ENCODE measurements around the gene MACROD2.

MACROD2 gene

DNA sequence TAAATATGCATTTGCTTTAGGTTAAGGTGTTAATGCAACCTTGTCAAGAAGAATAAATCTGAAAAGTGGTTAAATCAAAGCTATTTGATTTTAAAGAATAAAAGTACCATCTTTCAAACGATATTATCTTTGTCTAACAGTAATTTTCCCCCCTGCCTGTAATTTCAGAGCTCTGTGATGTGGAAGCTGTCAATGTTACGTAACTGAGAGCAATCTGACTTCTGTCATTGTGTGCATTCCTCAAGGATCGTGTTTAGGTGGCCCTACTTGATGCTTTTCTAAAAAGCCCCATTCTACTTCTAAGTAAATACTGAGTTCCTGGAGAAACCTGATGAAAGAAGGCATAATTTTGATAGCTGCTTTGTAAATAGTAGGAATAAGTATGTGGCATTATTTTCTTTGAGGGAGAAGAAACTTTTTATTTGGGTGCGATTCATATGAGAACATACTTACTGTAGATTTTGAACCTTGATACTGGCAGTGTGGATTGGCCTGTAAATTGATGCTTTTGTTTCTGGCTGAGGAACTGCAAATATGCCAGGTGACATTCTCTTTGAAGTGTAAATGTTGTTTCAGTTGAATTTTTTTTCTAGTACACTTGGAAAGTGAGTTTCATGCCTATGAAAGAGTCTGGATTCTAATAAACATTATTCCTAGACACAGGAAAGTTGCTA, 871.7 kb downstream of the MACROD2 start:
- Histone ChIP-seq H3K27ac (ENCODE audit: low read length) (no peak overlapping the region), H3K27me3 (ENCODE audit: control insufficient read depth in 1 of 2, insufficient read depth in 2 of 2, low read length in 2 of 2) (no peaks in the 10 kb centered on the region), H3K4me1 (ENCODE audit: control insufficient read depth, insufficient read depth, low read length) (no peaks in the 10 kb centered on the region), H3K9ac (ENCODE audit: low read length in 2 of 2) (no peak overlapping the region), H3K9me3 (ENCODE audit: control insufficient read depth in 2 of 2, low read length in 2 of 2) (no peaks in the 10 kb centered on the region), H3K4me3 (ENCODE audit: low read length in 2 of 2) (no peak overlapping the region), H3K36me3 (ENCODE audit: control insufficient read depth in 2 of 2, insufficient read depth in 2 of 2, low read length in 2 of 2) (no peaks in the 10 kb centered on the region)

DNA sequence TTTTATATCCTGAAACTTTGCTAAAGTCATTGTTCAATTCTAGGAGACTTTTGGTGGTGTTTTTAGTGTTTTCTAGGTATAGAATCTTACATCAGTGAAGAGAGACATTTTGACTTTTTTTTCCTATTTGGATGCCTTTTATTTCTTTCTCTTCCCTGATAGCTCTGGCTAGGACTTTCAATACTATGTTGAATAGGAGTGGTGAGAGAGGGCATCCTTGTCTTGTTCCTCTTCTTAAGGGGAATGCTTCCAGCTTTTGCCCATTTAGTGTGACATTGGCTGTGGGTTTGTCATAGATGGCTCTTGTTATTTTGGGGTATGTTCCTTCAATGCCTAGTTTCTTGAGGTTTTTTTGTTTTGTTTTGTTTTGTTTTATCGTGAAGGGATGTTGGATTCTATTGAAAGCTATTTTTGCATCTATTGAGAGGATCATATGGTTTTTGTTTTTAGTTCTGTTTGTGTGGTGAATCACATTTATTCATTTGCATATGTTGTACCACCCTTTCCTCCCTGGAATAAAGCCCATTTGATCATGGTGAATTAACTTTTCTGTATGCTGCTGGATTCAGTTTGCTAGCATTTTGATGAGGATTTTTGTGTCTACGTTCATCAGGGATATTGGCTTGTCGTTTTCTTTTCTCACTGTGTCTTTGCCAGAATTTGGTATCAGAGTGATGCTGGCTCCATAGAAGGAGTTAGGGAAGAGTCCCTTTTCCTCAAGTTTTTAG, 882.1 kb downstream of the MACROD2 start:
- Histone ChIP-seq H3K27me3 (ENCODE audit: control insufficient read depth in 1 of 2, insufficient read depth in 2 of 2, low read length in 2 of 2) (no peaks in the 10 kb centered on the region), H3K27ac (ENCODE audit: low read length) (no peak overlapping the region), H3K4me1 (ENCODE audit: control insufficient read depth, insufficient read depth, low read length) (no peaks in the 10 kb centered on the region), H3K9ac (ENCODE audit: low read length in 2 of 2) (no peak overlapping the region), H3K36me3 (ENCODE audit: control insufficient read depth in 2 of 2, insufficient read depth in 2 of 2, low read length in 2 of 2) (no peaks in the 10 kb centered on the region), H3K4me3 (ENCODE audit: low read length in 2 of 2) (no peak overlapping the region), H3K9me3 (ENCODE audit: control insufficient read depth in 2 of 2, low read length in 2 of 2) (no peaks in the 10 kb centered on the region)

DNA sequence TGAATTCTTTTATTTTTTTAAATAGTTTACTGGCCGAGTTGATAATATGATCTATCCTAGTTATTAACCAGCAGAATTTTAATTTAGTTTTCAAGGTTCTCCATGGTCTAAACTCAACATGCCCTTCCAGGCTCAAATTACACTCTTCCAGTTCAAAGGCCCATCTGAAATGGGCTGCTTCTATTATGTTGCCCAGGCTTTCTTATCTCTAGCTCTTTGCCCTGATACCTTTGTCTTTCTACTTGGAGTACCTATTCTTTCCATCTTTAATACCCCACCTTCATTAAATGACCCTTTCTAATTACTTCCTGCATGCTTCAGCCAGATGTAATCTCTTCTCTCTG, 883.3 kb downstream of the MACROD2 start:
- Histone ChIP-seq H3K27ac (ENCODE audit: low read length) (no peak overlapping the region), H3K4me1 (ENCODE audit: control insufficient read depth, insufficient read depth, low read length) (no peaks in the 10 kb centered on the region)

GRCh38 chr20:14879020-14879697, 883.8 kb downstream of the MACROD2 start:
- Histone ChIP-seq H3K27ac (ENCODE audit: low read length) (no peak overlapping the region), H3K4me1 (ENCODE audit: control insufficient read depth, insufficient read depth, low read length) (no peaks in the 10 kb centered on the region), H3K9ac (ENCODE audit: low read length in 2 of 2) (no peak overlapping the region), H3K27me3 (ENCODE audit: control insufficient read depth in 1 of 2, insufficient read depth in 2 of 2, low read length in 2 of 2) (no peaks in the 10 kb centered on the region), H3K4me3 (ENCODE audit: low read length in 2 of 2) (no peak overlapping the region), H3K9me3 (ENCODE audit: control insufficient read depth in 2 of 2, low read length in 2 of 2) (no peaks in the 10 kb centered on the region), H3K36me3 (ENCODE audit: control insufficient read depth in 2 of 2, insufficient read depth in 2 of 2, low read length in 2 of 2) (no peaks in the 10 kb centered on the region)

More for the DNA sequence above, 883.3 kb downstream of the MACROD2 start:
- H3K27me3 ChIP-seq (ENCODE audit: control insufficient read depth in 1 of 2, insufficient read depth in 2 of 2, low read length in 2 of 2) = no peaks in the 10 kb centered on the region
- no peak overlapping the region for H3K4me3 ChIP-seq (ENCODE audit: low read length in 2 of 2)
- no peak overlapping the region for H3K9ac ChIP-seq (ENCODE audit: low read length in 2 of 2)
- H3K9me3 ChIP-seq (ENCODE audit: control insufficient read depth in 2 of 2, low read length in 2 of 2) = no peaks in the 10 kb centered on the region
- H3K36me3 ChIP-seq (ENCODE audit: control insufficient read depth in 2 of 2, insufficient read depth in 2 of 2, low read length in 2 of 2) = no peaks in the 10 kb centered on the region

DNA sequence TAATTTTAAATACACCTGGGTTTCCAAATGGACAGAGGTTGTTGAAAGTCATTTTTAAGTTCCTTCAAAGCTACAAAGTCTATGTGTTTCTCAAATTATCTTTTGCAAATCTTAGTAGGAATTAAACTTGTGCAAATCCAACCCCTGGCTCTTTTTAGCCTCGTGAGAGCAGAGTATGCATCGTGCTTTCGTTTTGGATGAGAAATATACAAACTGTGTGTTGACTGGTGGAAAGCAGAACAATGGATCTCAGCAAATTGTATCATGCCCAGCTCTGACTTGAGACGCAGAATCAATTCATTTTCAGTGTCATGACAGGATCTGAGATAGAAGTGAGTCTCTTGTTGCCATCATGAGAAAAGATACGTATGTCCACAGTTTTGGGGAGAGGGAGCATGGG, 884.5 kb downstream of the MACROD2 start:
- no peak overlapping the region for H3K27ac ChIP-seq (ENCODE audit: low read length)
- no peaks in the 10 kb centered on the region for H3K4me1 ChIP-seq (ENCODE audit: control insufficient read depth, insufficient read depth, low read length)
- no peaks in the 10 kb centered on the region for H3K27me3 ChIP-seq (ENCODE audit: control insufficient read depth in 1 of 2, insufficient read depth in 2 of 2, low read length in 2 of 2)
- H3K9ac ChIP-seq (ENCODE audit: low read length in 2 of 2) = no peak overlapping the region
- H3K9me3 ChIP-seq (ENCODE audit: control insufficient read depth in 2 of 2, low read length in 2 of 2) = no peaks in the 10 kb centered on the region
- H3K36me3 ChIP-seq (ENCODE audit: control insufficient read depth in 2 of 2, insufficient read depth in 2 of 2, low read length in 2 of 2) = no peaks in the 10 kb centered on the region
- H3K4me3 ChIP-seq (ENCODE audit: low read length in 2 of 2) = no peak overlapping the region

DNA sequence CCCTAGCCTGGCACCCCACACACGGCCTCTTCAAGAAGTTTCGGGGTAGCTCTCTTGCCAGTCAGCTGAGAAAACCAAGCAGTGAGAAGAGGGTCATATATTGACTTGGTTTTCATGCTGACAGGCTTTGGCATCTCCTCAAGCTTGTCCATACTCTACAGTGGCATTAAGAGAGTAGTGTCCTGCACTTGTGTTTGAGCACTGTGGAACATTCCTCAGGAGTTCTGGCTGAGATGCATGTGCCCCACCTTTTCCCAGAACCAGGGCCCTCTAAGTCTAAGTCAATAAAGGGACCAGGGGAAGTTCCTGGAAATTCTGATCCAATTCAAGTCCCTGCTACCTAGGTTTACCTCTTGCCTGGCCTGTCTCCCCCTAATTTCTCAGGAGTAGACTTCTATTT, 886.2 kb downstream of the MACROD2 start:
- Histone ChIP-seq H3K36me3 (ENCODE audit: control insufficient read depth in 2 of 2, insufficient read depth in 2 of 2, low read length in 2 of 2) (no peaks in the 10 kb centered on the region), H3K4me3 (ENCODE audit: low read length in 2 of 2) (no peak overlapping the region), H3K9ac (ENCODE audit: low read length in 2 of 2) (no peak overlapping the region), H3K27me3 (ENCODE audit: control insufficient read depth in 1 of 2, insufficient read depth in 2 of 2, low read length in 2 of 2) (no peaks in the 10 kb centered on the region), H3K27ac (ENCODE audit: low read length) (no peak overlapping the region), H3K4me1 (ENCODE audit: control insufficient read depth, insufficient read depth, low read length) (no peaks in the 10 kb centered on the region), H3K9me3 (ENCODE audit: control insufficient read depth in 2 of 2, low read length in 2 of 2) (no peaks in the 10 kb centered on the region)

GRCh38 chr20:14882157-14882556, 886.8 kb downstream of the MACROD2 start:
- no peaks in the 10 kb centered on the region for H3K27me3 ChIP-seq (ENCODE audit: control insufficient read depth in 1 of 2, insufficient read depth in 2 of 2, low read length in 2 of 2)
- no peaks in the 10 kb centered on the region for H3K9me3 ChIP-seq (ENCODE audit: control insufficient read depth in 2 of 2, low read length in 2 of 2)
- H3K4me3 ChIP-seq (ENCODE audit: low read length in 2 of 2) = no peak overlapping the region
- H3K36me3 ChIP-seq (ENCODE audit: control insufficient read depth in 2 of 2, insufficient read depth in 2 of 2, low read length in 2 of 2) = no peaks in the 10 kb centered on the region
- H3K9ac ChIP-seq (ENCODE audit: low read length in 2 of 2) = no peak overlapping the region
- no peaks in the 10 kb centered on the region for H3K4me1 ChIP-seq (ENCODE audit: control insufficient read depth, insufficient read depth, low read length)
- H3K27ac ChIP-seq (ENCODE audit: low read length) = no peak overlapping the region

DNA sequence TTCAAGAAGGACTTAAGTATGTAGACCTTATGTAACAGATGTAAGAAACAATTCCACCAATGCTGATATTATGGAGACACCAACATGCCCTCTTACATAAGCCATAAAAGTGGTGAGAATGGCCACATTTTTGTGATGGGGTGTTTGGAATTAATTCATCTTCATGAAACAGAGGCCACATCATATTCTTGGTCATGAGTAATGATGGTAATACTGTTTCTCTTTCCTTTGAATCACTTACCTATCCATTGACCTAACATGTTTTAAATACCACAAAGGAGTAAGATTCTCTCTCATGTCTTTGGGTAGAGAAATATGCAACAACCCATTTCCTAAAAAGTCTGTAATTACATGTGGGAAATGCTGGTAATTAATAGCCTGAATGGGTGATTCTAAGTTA, 887.5 kb downstream of the MACROD2 start:
- no peak overlapping the region for H3K9ac ChIP-seq (ENCODE audit: low read length in 2 of 2)
- no peaks in the 10 kb centered on the region for H3K9me3 ChIP-seq (ENCODE audit: control insufficient read depth in 2 of 2, low read length in 2 of 2)
- no peaks in the 10 kb centered on the region for H3K27me3 ChIP-seq (ENCODE audit: control insufficient read depth in 1 of 2, insufficient read depth in 2 of 2, low read length in 2 of 2)
- H3K36me3 ChIP-seq (ENCODE audit: control insufficient read depth in 2 of 2, insufficient read depth in 2 of 2, low read length in 2 of 2) = no peaks in the 10 kb centered on the region
- no peaks in the 10 kb centered on the region for H3K4me1 ChIP-seq (ENCODE audit: control insufficient read depth, insufficient read depth, low read length)
- no peak overlapping the region for H3K27ac ChIP-seq (ENCODE audit: low read length)
- H3K4me3 ChIP-seq (ENCODE audit: low read length in 2 of 2) = no peak overlapping the region

GRCh38 chr20:14883324-14883723, 888.0 kb downstream of the MACROD2 start:
- Histone ChIP-seq H3K27me3 (ENCODE audit: control insufficient read depth in 1 of 2, insufficient read depth in 2 of 2, low read length in 2 of 2) (no peaks in the 10 kb centered on the region), H3K9ac (ENCODE audit: low read length in 2 of 2) (no peak overlapping the region), H3K9me3 (ENCODE audit: control insufficient read depth in 2 of 2, low read length in 2 of 2) (no peaks in the 10 kb centered on the region), H3K4me3 (ENCODE audit: low read length in 2 of 2) (no peak overlapping the region), H3K27ac (ENCODE audit: low read length) (no peak overlapping the region), H3K4me1 (ENCODE audit: control insufficient read depth, insufficient read depth, low read length) (peaks cover 3% of the 10 kb centered on the region), H3K36me3 (ENCODE audit: control insufficient read depth in 2 of 2, insufficient read depth in 2 of 2, low read length in 2 of 2) (no peaks in the 10 kb centered on the region)

DNA sequence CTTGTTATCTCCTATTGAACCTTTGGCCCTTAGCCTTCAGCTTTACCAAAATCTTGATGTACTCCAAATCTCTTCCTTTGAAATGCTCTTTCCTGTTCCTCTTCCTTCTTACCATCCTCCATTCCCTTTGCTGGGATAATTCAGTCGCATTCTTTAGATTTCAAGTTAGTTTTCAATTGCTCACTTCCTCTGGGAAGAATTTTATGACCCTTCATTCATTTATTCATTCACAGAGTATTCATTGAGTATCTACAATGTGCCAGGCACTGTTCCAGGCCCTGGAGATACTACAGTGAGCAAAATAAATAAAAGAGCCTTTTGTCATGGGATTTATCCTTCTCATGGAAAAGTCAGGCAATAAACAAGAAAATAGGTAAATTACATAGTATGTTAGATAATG, 890.3 kb downstream of the MACROD2 start:
- H3K36me3 ChIP-seq (ENCODE audit: control insufficient read depth in 2 of 2, insufficient read depth in 2 of 2, low read length in 2 of 2) = no peaks in the 10 kb centered on the region
- H3K4me1 ChIP-seq (ENCODE audit: control insufficient read depth, insufficient read depth, low read length) = peaks cover 3% of the 10 kb centered on the region
- H3K27me3 ChIP-seq (ENCODE audit: control insufficient read depth in 1 of 2, insufficient read depth in 2 of 2, low read length in 2 of 2) = no peaks in the 10 kb centered on the region
- H3K27ac ChIP-seq (ENCODE audit: low read length) = no peak overlapping the region
- H3K9ac ChIP-seq (ENCODE audit: low read length in 2 of 2) = no peak overlapping the region
- H3K9me3 ChIP-seq (ENCODE audit: control insufficient read depth in 2 of 2, low read length in 2 of 2) = no peaks in the 10 kb centered on the region
- no peak overlapping the region for H3K4me3 ChIP-seq (ENCODE audit: low read length in 2 of 2)

GRCh38 chr20:14888134-14888533, 892.8 kb downstream of the MACROD2 start:
- Histone ChIP-seq H3K4me3 (ENCODE audit: low read length in 2 of 2) (no peak overlapping the region), H3K9ac (ENCODE audit: low read length in 2 of 2) (no peak overlapping the region), H3K27me3 (ENCODE audit: control insufficient read depth in 1 of 2, insufficient read depth in 2 of 2, low read length in 2 of 2) (no peaks in the 10 kb centered on the region), H3K4me1 (ENCODE audit: control insufficient read depth, insufficient read depth, low read length) (peaks cover 3% of the 10 kb centered on the region), H3K36me3 (ENCODE audit: control insufficient read depth in 2 of 2, insufficient read depth in 2 of 2, low read length in 2 of 2) (no peaks in the 10 kb centered on the region), H3K27ac (ENCODE audit: low read length) (no peak overlapping the region), H3K9me3 (ENCODE audit: control insufficient read depth in 2 of 2, low read length in 2 of 2) (no peaks in the 10 kb centered on the region)
